HG03378 (cell line): ENCODE results near the gene CBX6.

Experiments
- ATAC-seq: cut with Tn5 transposase; IDR thresholded peaks from one replicate; pipeline ENCODE4 v1.9.1; 2021; ENCODE audit warnings: mild to moderate bottlenecking, moderate library complexity; ENCODE audit not compliant: unreplicated experiment

CBX6 gene

GRCh38 chr22:38823076-38823475, 48.9 kb downstream of the CBX6 start:
- no peak for ATAC-seq

DNA sequence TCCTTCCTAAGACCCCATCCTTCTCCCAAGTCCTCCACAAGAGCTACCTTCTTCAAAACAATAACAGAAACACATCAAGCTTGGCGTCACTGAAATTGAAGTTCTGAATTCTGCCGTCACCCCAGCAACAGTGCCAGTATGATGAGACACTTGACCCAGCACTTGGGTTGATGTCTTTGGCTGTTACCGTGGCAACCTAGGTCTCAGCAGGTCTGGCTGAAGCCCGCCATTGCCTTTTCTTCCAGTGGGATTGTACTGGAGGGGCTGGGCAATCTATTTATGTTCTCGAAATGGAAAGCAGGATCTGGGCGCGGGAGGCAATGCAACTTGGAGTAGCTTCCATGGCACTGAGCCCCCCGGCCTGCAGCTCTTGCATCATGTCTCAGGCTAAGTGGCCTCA, 52.0 kb downstream of the CBX6 start:
- ATAC-seq, result no peak

DNA sequence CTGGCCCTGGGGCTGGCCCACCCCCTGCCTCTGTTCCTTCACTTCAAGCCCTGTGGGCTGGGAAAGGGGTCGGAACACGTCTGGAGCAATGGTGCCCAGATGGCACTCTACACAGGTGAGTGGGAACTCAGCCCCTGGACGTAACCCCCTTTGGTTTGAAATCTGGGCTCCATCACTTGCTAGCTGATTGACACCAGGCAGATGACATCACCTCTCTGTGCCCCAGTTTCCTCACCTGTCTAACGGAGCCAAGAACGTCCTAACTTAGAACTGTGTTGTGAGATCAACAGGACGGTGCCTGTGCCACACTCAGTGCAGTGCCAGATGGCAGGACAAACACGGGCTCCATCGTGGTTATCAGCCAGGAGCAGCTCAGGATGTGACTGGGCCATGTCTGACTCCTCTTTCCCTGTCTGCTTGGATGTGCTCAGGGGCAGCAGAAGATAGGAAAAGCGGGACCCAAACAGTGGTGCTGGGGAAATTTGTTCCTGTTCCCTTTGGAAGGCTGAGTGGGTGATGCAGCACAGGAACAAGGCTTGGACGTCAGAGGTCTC, 52.6 kb downstream of the CBX6 start:
- no peak for ATAC-seq

- no peak for ATAC-seq
Observed at GRCh38 chr22:38817196-38817595, 54.8 kb downstream of the CBX6 start.

GRCh38 chr22:38815842-38816241, 56.2 kb downstream of the CBX6 start:
- ATAC-seq, result no peak
